ENCODE measurements around the gene HNMT.
A peak's percentile ranks its signal among the peaks of the same experiment; 100 is the strongest.

HNMT gene

DNA sequence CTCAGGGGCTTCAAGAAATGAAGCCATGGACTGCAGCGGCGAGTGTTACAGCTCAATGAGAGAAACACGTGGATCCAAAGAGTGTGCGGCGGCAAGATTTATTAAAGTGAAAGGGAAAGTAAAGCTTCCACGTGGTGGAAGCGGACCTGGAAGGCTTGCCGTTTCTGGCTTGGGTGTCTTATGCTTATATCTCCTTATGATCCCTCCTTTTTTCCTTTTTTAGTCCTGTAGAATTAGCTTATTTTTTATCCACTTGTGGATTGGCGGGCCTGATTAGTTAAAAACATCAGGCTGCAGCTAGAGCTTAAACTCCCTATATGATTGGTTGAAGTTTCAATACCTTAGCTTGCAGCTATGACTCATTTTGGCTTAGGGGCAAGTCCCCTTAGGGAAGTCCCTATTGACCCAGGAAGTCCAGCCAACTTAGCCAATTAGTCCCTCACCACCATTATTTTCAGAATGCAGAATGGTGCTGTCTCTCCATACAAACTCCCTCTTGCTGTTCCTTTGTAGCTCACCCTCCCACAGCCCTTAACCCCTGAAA lies 11.6 kb upstream of the HNMT start:
- TF ChIP-seq, protein P1, sequence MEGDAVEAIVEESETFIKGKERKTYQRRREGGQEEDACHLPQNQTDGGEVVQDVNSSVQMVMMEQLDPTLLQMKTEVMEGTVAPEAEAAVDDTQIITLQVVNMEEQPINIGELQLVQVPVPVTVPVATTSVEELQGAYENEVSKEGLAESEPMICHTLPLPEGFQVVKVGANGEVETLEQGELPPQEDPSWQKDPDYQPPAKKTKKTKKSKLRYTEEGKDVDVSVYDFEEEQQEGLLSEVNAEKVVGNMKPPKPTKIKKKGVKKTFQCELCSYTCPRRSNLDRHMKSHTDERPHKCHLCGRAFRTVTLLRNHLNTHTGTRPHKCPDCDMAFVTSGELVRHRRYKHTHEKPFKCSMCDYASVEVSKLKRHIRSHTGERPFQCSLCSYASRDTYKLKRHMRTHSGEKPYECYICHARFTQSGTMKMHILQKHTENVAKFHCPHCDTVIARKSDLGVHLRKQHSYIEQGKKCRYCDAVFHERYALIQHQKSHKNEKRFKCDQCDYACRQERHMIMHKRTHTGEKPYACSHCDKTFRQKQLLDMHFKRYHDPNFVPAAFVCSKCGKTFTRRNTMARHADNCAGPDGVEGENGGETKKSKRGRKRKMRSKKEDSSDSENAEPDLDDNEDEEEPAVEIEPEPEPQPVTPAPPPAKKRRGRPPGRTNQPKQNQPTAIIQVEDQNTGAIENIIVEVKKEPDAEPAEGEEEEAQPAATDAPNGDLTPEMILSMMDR (IDR thresholded peaks at IDR 0.05; ENCODE audit: low read depth, low read length, missing control alignments), result no peak
- H3K4me3 ChIP-seq (ENCODE audit: low read depth, low read length), result peak overlapping the region; percentile 1; the same call in 1 of the 2 replicates
- DNase-seq (ENCODE audit: low read depth), result peak; percentile 30

DNA sequence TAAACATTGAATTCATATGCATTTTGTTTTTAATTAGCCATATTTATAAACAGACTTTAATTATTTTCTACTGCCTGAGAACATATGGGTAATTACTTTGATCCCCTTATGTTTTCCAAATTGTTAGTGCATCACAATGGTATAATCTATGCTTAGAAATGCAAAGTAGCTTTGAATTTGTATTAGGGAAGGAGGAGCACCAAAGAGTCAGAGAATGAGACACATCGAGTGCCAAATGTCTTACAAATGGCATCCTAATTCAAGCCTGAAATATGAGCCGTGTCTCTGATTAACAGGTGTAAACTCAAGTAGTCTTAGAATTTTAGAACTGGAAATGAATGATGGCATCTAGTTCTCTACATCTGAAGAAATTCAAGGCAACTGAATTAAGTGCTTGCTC lies 8.7 kb upstream of the HNMT start:
- no peak overlapping the region for H3K4me3 ChIP-seq (ENCODE audit: low read depth, low read length)
- TF ChIP-seq, protein P1 (IDR thresholded peaks at IDR 0.05; ENCODE audit: low read depth, low read length, missing control alignments), result no peak
- DNase-seq (ENCODE audit: low read depth), result no peak

DNA sequence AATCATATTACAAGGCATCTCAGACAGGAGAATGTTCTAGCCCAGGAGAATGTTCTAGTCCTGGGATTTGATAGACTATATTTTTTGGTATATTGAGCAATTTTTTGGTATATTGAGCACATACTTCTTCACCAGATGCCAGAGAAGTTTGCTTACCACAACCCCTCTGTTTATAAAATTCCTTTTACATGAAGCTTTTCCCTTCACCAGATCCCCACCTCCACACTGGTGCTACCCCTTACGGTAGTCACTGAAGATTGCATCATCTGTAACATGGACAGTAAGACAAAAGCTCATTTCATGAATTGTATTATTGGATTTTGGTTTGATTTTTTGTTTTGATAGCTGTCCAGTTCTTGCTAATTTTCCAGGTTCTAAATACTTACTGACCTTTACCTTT lies 7.2 kb upstream of the HNMT start:
- no peak overlapping the region for H3K4me3 ChIP-seq (ENCODE audit: low read depth, low read length)
- TF ChIP-seq, protein P1 (IDR thresholded peaks at IDR 0.05; ENCODE audit: low read depth, low read length, missing control alignments), result no peak
- no peak for DNase-seq (ENCODE audit: low read depth)

DNA sequence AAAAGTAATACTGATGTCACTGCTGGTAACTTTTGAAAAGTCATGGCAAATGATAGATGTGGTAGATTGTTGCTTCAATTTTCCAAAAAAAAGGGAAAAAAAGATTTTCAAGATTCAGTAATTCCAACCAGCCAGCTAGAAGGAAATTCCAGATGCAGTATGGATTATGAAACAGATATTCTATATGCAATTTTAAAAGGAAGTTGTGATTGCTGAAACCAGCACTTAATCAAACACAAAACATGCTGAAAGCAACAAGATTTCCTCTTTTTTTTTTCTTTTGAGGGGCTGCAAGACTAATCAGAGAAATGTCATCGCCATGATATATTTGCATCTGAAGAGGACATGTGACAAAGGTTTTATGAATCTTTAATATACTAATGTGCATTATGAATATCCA lies 5.1 kb upstream of the HNMT start:
- no peak for DNase-seq (ENCODE audit: low read depth)
- H3K4me3 ChIP-seq (ENCODE audit: low read depth, low read length), result no peak overlapping the region
- TF ChIP-seq, protein P1 (IDR thresholded peaks at IDR 0.05; ENCODE audit: low read depth, low read length, missing control alignments), result no peak

DNA sequence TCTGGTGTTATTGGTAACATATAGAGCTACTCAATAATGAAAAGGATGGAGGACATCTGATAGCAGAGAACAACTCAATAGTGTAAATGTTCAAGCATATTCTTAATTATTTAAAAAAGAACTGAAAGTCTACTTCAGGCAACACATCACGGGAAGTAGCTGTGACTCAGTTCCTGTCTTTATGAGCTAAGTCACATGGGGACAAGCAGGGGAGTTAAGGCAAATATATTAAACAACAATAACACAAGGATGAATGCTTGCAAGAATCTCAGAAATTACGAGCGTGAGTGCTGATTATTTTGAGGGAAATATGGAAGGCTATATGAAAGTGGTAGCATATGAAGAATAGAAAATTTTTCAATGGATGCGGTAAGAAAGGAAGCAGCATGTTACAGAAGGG lies 4.0 kb upstream of the HNMT start:
- TF ChIP-seq, protein P1 (IDR thresholded peaks at IDR 0.05; ENCODE audit: low read depth, low read length, missing control alignments), result no peak
- no peak overlapping the region for H3K4me3 ChIP-seq (ENCODE audit: low read depth, low read length)
- DNase-seq (ENCODE audit: low read depth), result no peak

DNA sequence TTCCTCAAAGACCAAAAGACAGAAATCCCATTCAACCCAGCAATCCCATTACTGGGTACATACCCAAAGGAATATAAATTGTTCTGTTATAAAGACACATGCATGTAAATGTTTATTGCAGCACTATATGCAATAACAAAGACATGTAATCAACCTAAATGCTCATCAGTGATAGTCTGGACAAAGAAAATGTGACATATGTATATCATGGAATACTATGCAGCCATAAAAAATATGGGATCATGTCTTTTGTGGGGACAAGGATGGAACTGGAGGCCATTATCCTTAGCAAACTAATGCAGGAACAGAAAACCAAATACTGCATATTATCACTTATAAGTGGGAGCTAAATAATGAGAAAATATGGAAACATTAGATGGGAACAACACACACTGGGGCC lies 2.7 kb upstream of the HNMT start:
- TF ChIP-seq, protein P1 (IDR thresholded peaks at IDR 0.05; ENCODE audit: low read depth, low read length, missing control alignments), result no peak
- no peak for DNase-seq (ENCODE audit: low read depth)

DNA sequence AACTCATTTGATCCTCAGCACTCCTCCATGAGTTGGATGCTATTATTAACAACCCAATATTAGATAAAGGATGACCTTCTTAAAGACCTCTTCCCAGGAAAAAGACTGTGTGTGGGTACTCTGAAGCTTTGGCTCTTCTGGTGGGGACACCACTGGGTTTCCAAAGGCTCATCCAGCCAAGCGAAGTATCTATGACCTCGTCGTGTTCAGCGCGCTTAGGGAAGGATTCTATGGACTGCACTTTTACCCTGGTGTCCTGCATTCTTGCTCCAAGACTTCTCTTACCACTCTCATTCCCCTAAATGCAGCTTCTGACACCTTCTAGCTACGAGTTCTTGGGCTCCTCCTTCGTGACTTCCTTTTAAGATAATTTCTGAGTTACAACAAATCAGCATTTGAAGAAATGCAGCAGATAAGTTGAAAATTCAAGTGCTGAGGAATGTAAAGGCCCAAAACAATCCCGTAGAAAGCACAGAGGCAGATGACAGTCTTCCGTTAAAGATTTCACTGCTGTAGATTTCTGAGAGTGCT lies 673 bp upstream of the HNMT start:
- H3K4me3 ChIP-seq (ENCODE audit: low read depth, low read length), result no peak overlapping the region
- no peak for DNase-seq (ENCODE audit: low read depth)
- TF ChIP-seq, protein P1 (IDR thresholded peaks at IDR 0.05; ENCODE audit: low read depth, low read length, missing control alignments), result no peak

More for the DNA sequence above, 2.7 kb upstream of the HNMT start:
- H3K4me3 ChIP-seq (ENCODE audit: low read depth, low read length), result no peak overlapping the region
